Keratinocyte (primary cell): ENCODE results near the gene PLG. TPM values are rescaled to one million over a fixed set of nuclear protein-coding genes. Genes with fewer than 3 reads are reported as not detected.
A peak's percentile ranks its signal among the peaks of the same experiment; 100 is the strongest.

ENCODE experiments used
- DNase-seq: peaks from one replicate; pipeline ENCODE4 v3.0.0-alpha.2; 2011; ENCODE audit warnings: low read depth, missing footprints, low spot score
- FAIRE-seq: peaks from 2 replicates; lab custom pipeline; 2011; peaks lifted over from hg19 to GRCh38; lab: Jason Lieb, UNC
- H2AFZ ChIP-seq: 2 replicates; pipeline ENCODE4 v1.6.0; 2012; ENCODE audit warnings: low read length, control low read depth, inconsistent platforms; ENCODE audit not compliant: control insufficient read depth
- H3K27ac ChIP-seq: 2 replicates; pipeline ENCODE4 v1.5.1; 2011; ENCODE audit warnings: low read length; ENCODE audit not compliant: control insufficient read depth, insufficient read depth
- H3K27me3 ChIP-seq: 3 replicates; pipeline ENCODE4 v1.6.0; 2011; ENCODE audit warnings: low read length; ENCODE audit not compliant: control insufficient read depth, insufficient read depth; ENCODE audit errors: extremely low read depth
- H3K36me3 ChIP-seq, 2 experiments: 2 replicates in 1 of 2; 3 replicates in 1 of 2; pipeline ENCODE4 v1.5.1; 2011; ENCODE audit warnings: low read length in 2 of 2, mild to moderate bottlenecking in 1 of 2; ENCODE audit not compliant: control insufficient read depth in 2 of 2, insufficient read depth in 2 of 2; ENCODE audit errors: extremely low read depth in 1 of 2
- H3K4me1 ChIP-seq: 3 replicates; pipeline ENCODE4 v1.5.1; 2011; ENCODE audit warnings: low read length; ENCODE audit not compliant: control insufficient read depth, insufficient read depth; ENCODE audit errors: extremely low read depth
- H3K4me2 ChIP-seq: 3 replicates; pipeline ENCODE4 v1.6.0; 2011; ENCODE audit warnings: low read depth, low read length; ENCODE audit not compliant: control insufficient read depth, insufficient read depth; ENCODE audit errors: extremely low read depth
- H3K4me3 ChIP-seq, 3 experiments: fragments of 200-600 bp in 1 of 3; sonication (generic) in 1 of 3; 2 replicates in 2 of 3; 3 replicates in 1 of 3; pipeline ENCODE4 v1.5.1; 2011 to 2016; ENCODE audit warnings: low read length in 3 of 3, mild to moderate bottlenecking in 3 of 3, control low read depth in 2 of 3, inconsistent platforms in 1 of 3, low read depth in 1 of 3, mixed read lengths in 1 of 3, mixed run types in 1 of 3, moderate library complexity in 1 of 3; ENCODE audit not compliant: control insufficient read depth in 2 of 3, insufficient read depth in 2 of 3; ENCODE audit errors: extremely low read depth in 1 of 3
- H3K79me2 ChIP-seq: 2 replicates; pipeline ENCODE4 v1.6.0; 2012; ENCODE audit warnings: low read length; ENCODE audit not compliant: control insufficient read depth, insufficient read depth
- H3K9ac ChIP-seq: 3 replicates; pipeline ENCODE4 v1.6.0; 2011; ENCODE audit warnings: low read length; ENCODE audit not compliant: control insufficient read depth, insufficient read depth; ENCODE audit errors: extremely low read depth
- H3K9me1 ChIP-seq: 3 replicates; pipeline ENCODE4 v1.6.0; 2011; ENCODE audit warnings: low read length; ENCODE audit not compliant: control insufficient read depth, insufficient read depth; ENCODE audit errors: extremely low read depth
- H3K9me3 ChIP-seq: 2 replicates; pipeline ENCODE4 v1.5.1; 2012; ENCODE audit warnings: low read depth, low read length; ENCODE audit not compliant: control insufficient read depth
- H4K20me1 ChIP-seq: 3 replicates; pipeline ENCODE4 v1.6.0; 2011; ENCODE audit warnings: low read length; ENCODE audit not compliant: control insufficient read depth, insufficient read depth; ENCODE audit errors: extremely low read depth
- EZH2 ChIP-seq: IDR thresholded peaks from one replicate; pipeline ENCODE4 v1.6.1; 2012; ENCODE audit warnings: inconsistent platforms, mild to moderate bottlenecking, low read length, moderate library complexity
- dilution Hi-C: fragments of 300-500 bp; cut with MboI; formaldehyde crosslinking; loops from one replicate; pipeline ENCODE4 v1.7.0; 2020; ENCODE audit warnings: low sequenced_read_pairs; ENCODE audit not compliant: extremely low pct_ligation_motif_present
- polyA plus RNA-seq, 5 experiments: library from polyadenylated mRNA; depleted of rRNA in 3 of 5; stranded (reverse) in 3 of 5; stranded (forward) in 1 of 5; unstranded in 1 of 5; fragments of >200 nt; gene quantifications; 1 replicate in 1 of 5; 2 replicates in 3 of 5; 3 replicates in 1 of 5; pipeline versions ENCODE4 v1.2.1 to v1.2.3, GENCODE V29; 2011 to 2012; ENCODE audit warnings: missing spikeins in 2 of 5, low read depth in 1 of 5, low replicate concordance in 1 of 5
- TF ChIP-seq, protein P1 (sequence below), 3 experiments: IDR thresholded peaks in 1 of 3; conservative IDR thresholded peaks in 1 of 3; optimal IDR thresholded peaks in 1 of 3; 2 replicates in 2 of 3; 3 replicates in 1 of 3; pipeline versions ENCODE3 to v1.5.1; 2011; ENCODE audit warnings: low read length in 3 of 3, mild to moderate bottlenecking in 3 of 3, moderate library complexity in 2 of 3, control low read depth in 1 of 3, inconsistent platforms in 1 of 3; ENCODE audit not compliant: insufficient read depth in 2 of 3; ENCODE audit errors: extremely low read depth in 1 of 3

The PLG gene
- polyA plus RNA-seq, 1 donor (not counting 4 experiments of a cell fraction or from before 2014, with no cell fraction given) = not detected

DNA sequence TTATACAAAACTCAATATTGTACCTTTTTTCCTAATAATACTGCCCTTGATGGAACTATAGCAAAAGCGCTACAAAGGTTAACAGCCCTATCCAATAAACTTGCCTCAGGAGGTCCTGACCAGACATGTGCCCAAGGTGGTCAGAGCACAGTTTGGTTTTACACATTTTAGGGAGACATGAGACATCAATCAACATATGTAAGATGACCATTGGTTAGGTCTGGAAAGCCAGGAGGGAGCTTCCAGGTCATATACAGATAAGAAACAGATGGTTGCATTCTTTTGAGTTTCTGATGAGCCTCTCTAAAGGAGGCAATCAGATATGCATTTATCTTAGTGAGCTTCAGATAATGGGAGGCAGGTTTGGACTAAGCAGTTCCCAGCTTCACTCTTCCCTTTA, 91.6 kb downstream of the PLG start:
- Histone ChIP-seq H3K27me3 (no peaks in the 10 kb centered on the region), H3K9me1 (no peaks in the 10 kb centered on the region), H4K20me1 (no peaks in the 10 kb centered on the region), H3K79me2 (no peaks in the 10 kb centered on the region), H3K36me3 (no peaks in the 10 kb centered on the region), H3K4me2 (no peak overlapping the region), H3K9ac (no peak overlapping the region), H2AFZ (no peak overlapping the region), H3K9me3 (no peaks in the 10 kb centered on the region), H3K4me1 (peaks cover 33% of the 10 kb centered on the region), H3K4me3 (no peak overlapping the region), H3K27ac (no peak overlapping the region)
- TF ChIP-seq, protein P1, sequence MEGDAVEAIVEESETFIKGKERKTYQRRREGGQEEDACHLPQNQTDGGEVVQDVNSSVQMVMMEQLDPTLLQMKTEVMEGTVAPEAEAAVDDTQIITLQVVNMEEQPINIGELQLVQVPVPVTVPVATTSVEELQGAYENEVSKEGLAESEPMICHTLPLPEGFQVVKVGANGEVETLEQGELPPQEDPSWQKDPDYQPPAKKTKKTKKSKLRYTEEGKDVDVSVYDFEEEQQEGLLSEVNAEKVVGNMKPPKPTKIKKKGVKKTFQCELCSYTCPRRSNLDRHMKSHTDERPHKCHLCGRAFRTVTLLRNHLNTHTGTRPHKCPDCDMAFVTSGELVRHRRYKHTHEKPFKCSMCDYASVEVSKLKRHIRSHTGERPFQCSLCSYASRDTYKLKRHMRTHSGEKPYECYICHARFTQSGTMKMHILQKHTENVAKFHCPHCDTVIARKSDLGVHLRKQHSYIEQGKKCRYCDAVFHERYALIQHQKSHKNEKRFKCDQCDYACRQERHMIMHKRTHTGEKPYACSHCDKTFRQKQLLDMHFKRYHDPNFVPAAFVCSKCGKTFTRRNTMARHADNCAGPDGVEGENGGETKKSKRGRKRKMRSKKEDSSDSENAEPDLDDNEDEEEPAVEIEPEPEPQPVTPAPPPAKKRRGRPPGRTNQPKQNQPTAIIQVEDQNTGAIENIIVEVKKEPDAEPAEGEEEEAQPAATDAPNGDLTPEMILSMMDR (optimal IDR thresholded peaks at IDR 0.05 in 1 of 3, IDR thresholded peaks at IDR 0.05 in 1 of 3, conservative IDR thresholded peaks at IDR 0.05 in 1 of 3; ENCODE audit: extremely low read depth in 1 of 3, insufficient read depth in 2 of 3, low read length in 3 of 3) = no peak
- no peak for TF ChIP-seq EZH2
- dilution Hi-C loops = no loop called here
- no peak for DNase-seq
- peak; percentile 66 for FAIRE-seq

DNA sequence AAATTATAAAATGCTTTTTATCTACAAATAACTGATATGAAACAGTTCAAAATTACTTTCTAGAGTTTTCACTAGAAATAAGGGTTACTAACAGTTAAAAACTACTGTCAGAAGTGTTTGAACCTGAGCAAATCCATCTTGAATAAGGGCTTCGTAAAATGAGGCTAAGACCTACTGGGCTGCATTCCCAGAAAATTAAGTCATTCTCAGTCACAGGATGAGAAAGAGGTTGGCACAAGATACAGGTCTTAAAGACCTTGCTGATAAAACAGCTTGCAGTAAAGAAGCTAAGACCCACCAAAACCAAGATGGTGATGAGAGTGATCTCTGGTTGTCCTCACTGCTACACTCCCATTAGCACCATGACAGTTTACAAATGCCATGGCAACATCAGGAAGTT, 93.7 kb downstream of the PLG start:
- Histone ChIP-seq H3K9ac (no peak overlapping the region), H3K9me1 (no peaks in the 10 kb centered on the region), H2AFZ (no peak overlapping the region), H3K79me2 (no peaks in the 10 kb centered on the region), H3K4me2 (no peak overlapping the region), H4K20me1 (no peaks in the 10 kb centered on the region), H3K27ac (no peak overlapping the region), H3K36me3 (no peaks in the 10 kb centered on the region), H3K9me3 (no peaks in the 10 kb centered on the region), H3K4me1 (peaks cover 26% of the 10 kb centered on the region), H3K4me3 (no peak overlapping the region), H3K27me3 (no peaks in the 10 kb centered on the region)
- DNase-seq (no peak), FAIRE-seq (peak; percentile 20)
- dilution Hi-C loops = no loop called here
- TF ChIP-seq EZH2 = no peak
- TF ChIP-seq, protein P1 (optimal IDR thresholded peaks at IDR 0.05 in 1 of 3, IDR thresholded peaks at IDR 0.05 in 1 of 3, conservative IDR thresholded peaks at IDR 0.05 in 1 of 3; ENCODE audit: extremely low read depth in 1 of 3, insufficient read depth in 2 of 3, low read length in 3 of 3) = no peak
